ENCODE data around the gene RIPK4. TPM values are rescaled to one million over a fixed set of nuclear protein-coding genes. Genes with fewer than 3 reads are reported as not detected.
"Not testable (repeated sequence)": the region's sequence is repeated elsewhere in the genome, so short reads cannot be mapped to it uniquely, and the experiment has no call there.

RIPK4 gene
- total and polyA plus RNA-seq, 9 donors = 0.16 to 1.8 (median 0.31) TPM

DNA sequence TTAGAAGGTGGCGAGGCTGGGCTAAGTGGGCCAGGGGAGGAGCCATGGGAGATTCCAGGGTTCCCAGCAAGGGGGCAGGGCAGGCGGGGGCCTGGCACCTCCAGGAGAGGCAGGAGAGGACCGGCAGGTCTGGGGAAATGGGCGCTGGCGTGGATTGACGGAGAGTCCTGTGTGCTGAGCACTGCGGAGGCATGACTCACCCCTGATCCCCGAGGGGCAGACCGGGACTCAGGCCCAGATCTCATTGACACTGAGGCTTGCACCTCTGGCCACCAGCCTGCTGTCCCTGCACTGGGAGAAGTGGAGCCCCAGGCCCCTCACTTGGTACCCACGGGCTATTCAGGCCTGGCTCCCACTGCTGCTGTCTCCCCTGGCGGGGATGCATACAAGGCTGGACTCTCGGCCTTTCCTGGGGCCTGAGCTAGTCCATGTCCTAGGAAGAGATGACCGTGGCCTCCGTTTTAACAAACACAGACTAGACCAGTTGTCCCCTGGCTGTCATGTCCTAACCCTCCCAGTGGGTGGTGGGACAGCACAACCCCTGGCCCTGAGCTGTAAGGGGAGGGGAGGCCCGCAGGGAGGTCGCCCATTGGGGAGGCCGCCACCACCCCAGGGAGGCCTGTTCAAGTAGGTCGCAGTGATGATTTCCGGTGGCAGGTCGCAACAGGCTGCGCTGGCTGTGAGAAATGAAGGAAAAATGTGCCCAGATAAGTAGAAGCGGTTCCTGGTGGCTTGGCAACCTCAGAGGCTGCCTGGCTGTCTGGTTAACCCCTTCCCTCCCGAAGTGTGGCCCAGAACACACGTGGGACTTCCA lies 39.7 kb downstream of the RIPK4 start:
- Histone ChIP-seq H3K36me3 (ENCODE audit: control insufficient read depth, insufficient read depth, low read length) (no peaks in the 10 kb centered on the region), H3K4me1 (ENCODE audit: control insufficient read depth, insufficient read depth, low read length) (peaks cover 18% of the 10 kb centered on the region), H3K27me3 (ENCODE audit: control insufficient read depth, insufficient read depth, low read length) (peaks cover 35% of the 10 kb centered on the region), H3K27ac (ENCODE audit: low read length) (no peak overlapping the region), H3K9me3 (replicated peaks; ENCODE audit: control insufficient read depth, low read depth, low read length) (no peaks in the 10 kb centered on the region), H3K4me3 (ENCODE audit: low read length) (no peak overlapping the region)
- 43% methylated on average over 15 of the region's 24 CpGs for whole genome bisulfite sequencing (ENCODE audit: insufficient coverage)
- peak; percentile 73 for DNase-seq

- peaks cover 18% of the 10 kb centered on the region for H3K4me1 ChIP-seq (ENCODE audit: control insufficient read depth, insufficient read depth, low read length)
- H3K4me3 ChIP-seq (ENCODE audit: low read length) = no peak overlapping the region
- no peak overlapping the region for H3K27ac ChIP-seq (ENCODE audit: low read length)
- no peak for DNase-seq
- H3K36me3 ChIP-seq (ENCODE audit: control insufficient read depth, insufficient read depth, low read length) = no peaks in the 10 kb centered on the region
- peaks cover 35% of the 10 kb centered on the region for H3K27me3 ChIP-seq (ENCODE audit: control insufficient read depth, insufficient read depth, low read length)
- 70% methylated on average over 9 of the region's 9 CpGs for WGBS (ENCODE audit: insufficient coverage)
- H3K9me3 ChIP-seq (replicated peaks; ENCODE audit: control insufficient read depth, low read depth, low read length) = no peaks in the 10 kb centered on the region
Measured at GRCh38 chr21:41726630-41726969, 40.3 kb downstream of the RIPK4 start.

DNA sequence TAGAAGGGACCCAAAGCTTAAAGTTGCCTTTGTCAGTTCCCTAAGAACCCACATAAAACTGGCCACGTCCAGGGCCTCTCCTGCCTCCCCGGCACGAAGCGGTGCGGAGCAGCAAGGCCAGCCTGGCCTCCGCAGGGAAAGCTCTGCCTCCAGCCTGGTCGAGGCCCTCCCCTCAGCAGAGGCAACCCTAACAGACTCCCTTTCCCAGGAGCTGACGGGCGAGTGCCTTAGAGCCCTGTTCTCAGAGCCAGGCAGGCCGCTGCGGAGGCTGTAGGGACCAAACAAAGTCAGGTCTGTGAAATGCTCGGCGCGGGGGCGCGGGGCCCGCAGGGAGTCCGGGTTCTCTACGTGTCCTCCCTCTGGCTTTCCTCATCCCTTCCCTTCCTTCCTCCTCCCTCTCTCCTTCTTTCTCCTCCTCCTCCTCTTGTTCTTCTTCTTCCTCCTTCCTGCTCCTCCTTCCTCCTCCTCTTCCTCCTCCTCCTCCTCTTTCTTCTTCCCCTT lies 40.7 kb downstream of the RIPK4 start:
- Histone ChIP-seq H3K36me3 (ENCODE audit: control insufficient read depth, insufficient read depth, low read length) (no peaks in the 10 kb centered on the region), H3K4me3 (ENCODE audit: low read length) (no peak overlapping the region), H3K27ac (ENCODE audit: low read length) (no peak overlapping the region), H3K4me1 (ENCODE audit: control insufficient read depth, insufficient read depth, low read length) (peaks cover 18% of the 10 kb centered on the region), H3K27me3 (ENCODE audit: control insufficient read depth, insufficient read depth, low read length) (peaks cover 35% of the 10 kb centered on the region), H3K9me3 (replicated peaks; ENCODE audit: control insufficient read depth, low read depth, low read length) (no peaks in the 10 kb centered on the region)
- no peak for DNase-seq
- 18% methylated on average over 18 of the region's 19 CpGs for WGBS (ENCODE audit: insufficient coverage)

- 35% methylated on average over 29 of the region's 33 CpGs for WGBS (ENCODE audit: insufficient coverage)
- peaks cover 35% of the 10 kb centered on the region for H3K27me3 ChIP-seq (ENCODE audit: control insufficient read depth, insufficient read depth, low read length)
- H3K4me3 ChIP-seq (ENCODE audit: low read length) = no peak overlapping the region
- H3K9me3 ChIP-seq (replicated peaks; ENCODE audit: control insufficient read depth, low read depth, low read length) = no peaks in the 10 kb centered on the region
- DNase-seq = no peak
- no peak overlapping the region for H3K27ac ChIP-seq (ENCODE audit: low read length)
- peaks cover 18% of the 10 kb centered on the region for H3K4me1 ChIP-seq (ENCODE audit: control insufficient read depth, insufficient read depth, low read length)
- H3K36me3 ChIP-seq (ENCODE audit: control insufficient read depth, insufficient read depth, low read length) = no peaks in the 10 kb centered on the region
Measured at GRCh38 chr21:41725421-41726031, 41.3 kb downstream of the RIPK4 start.

- not testable (repeated sequence) for DNase-seq; H3K36me3 ChIP-seq (ENCODE audit: control insufficient read depth, insufficient read depth, low read length); H3K4me3 ChIP-seq (ENCODE audit: low read length); H3K27ac ChIP-seq (ENCODE audit: low read length); H3K9me3 ChIP-seq (replicated peaks; ENCODE audit: control insufficient read depth, low read depth, low read length)
- no CpG with 5 or more reads among the region's 9 CpGs for WGBS (ENCODE audit: insufficient coverage)
- Histone ChIP-seq H3K27me3 (ENCODE audit: control insufficient read depth, insufficient read depth, low read length) (peaks cover 36% of the 10 kb centered on the region), H3K4me1 (ENCODE audit: control insufficient read depth, insufficient read depth, low read length) (peaks cover 18% of the 10 kb centered on the region)
Measured at GRCh38 chr21:41723835-41724234, 43.0 kb downstream of the RIPK4 start.

DNA sequence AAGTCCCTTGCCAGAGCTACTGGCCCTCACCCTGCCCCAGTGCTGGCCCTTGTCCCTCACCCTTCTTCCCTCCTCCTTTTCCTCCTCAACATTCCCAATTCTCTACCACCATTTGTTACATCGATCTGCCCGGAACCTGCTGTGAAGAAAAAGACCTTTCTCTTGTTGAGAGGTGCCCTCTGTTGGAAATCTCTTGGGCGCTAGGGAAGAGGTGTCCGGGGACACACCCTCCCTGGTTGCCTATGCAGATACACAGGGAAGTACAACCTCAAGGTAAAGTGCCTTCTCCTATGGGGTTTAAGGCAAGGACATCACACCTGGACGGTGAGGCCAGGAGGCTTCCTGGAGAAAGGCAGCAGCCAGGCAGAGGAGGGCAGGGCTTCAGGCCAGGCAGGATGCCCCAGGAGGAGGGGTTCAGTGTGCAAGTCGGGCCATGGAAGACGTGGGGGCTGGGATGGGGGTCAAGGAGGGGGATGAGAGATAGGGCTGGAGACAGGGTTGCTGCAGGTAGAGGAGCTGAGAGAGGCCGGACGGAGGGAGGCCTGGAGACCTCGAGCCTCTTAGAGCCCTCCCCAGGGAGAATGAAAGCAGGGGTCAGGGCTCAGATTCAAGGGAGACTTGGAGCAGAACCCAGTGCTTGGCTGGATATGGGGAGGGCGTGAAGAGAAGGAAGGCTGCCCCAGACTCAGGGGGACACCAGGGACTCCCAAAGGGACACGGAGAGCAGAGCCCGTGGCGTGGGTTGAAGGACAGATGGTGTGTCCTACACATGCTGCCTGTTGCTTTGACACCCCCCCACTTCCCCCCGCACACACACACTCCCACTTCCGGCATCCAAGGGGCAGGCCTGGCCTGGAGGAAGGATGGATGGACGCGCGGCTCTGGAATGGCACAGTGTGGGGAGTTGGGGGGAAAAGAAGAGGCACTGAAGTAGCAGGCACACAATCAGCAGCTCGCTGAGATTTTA lies 44.5 kb downstream of the RIPK4 start:
- 81% methylated on average over 9 of the region's 20 CpGs for WGBS (ENCODE audit: insufficient coverage)
- no peak overlapping the region for H3K27ac ChIP-seq (ENCODE audit: low read length)
- DNase-seq = no peak
- no peaks in the 10 kb centered on the region for H3K36me3 ChIP-seq (ENCODE audit: control insufficient read depth, insufficient read depth, low read length)
- H3K27me3 ChIP-seq (ENCODE audit: control insufficient read depth, insufficient read depth, low read length) = peaks cover 28% of the 10 kb centered on the region
- no peak overlapping the region for H3K4me3 ChIP-seq (ENCODE audit: low read length)
- no peaks in the 10 kb centered on the region for H3K9me3 ChIP-seq (replicated peaks; ENCODE audit: control insufficient read depth, low read depth, low read length)
- H3K4me1 ChIP-seq (ENCODE audit: control insufficient read depth, insufficient read depth, low read length) = peaks cover 8% of the 10 kb centered on the region

GRCh38 chr21:41720250-41720649 lies 46.6 kb downstream of the RIPK4 start:
- no peak for DNase-seq
- no peak overlapping the region for H3K27ac ChIP-seq (ENCODE audit: low read length)
- H3K4me3 ChIP-seq (ENCODE audit: low read length) = no peak overlapping the region
- peaks cover 2% of the 10 kb centered on the region for H3K4me1 ChIP-seq (ENCODE audit: control insufficient read depth, insufficient read depth, low read length)
- H3K27me3 ChIP-seq (ENCODE audit: control insufficient read depth, insufficient read depth, low read length) = peaks cover 18% of the 10 kb centered on the region
- WGBS (ENCODE audit: insufficient coverage) = no CpG with 5 or more reads among the region's 2 CpGs
- no peaks in the 10 kb centered on the region for H3K36me3 ChIP-seq (ENCODE audit: control insufficient read depth, insufficient read depth, low read length)
- H3K9me3 ChIP-seq (replicated peaks; ENCODE audit: control insufficient read depth, low read depth, low read length) = no peaks in the 10 kb centered on the region

DNA sequence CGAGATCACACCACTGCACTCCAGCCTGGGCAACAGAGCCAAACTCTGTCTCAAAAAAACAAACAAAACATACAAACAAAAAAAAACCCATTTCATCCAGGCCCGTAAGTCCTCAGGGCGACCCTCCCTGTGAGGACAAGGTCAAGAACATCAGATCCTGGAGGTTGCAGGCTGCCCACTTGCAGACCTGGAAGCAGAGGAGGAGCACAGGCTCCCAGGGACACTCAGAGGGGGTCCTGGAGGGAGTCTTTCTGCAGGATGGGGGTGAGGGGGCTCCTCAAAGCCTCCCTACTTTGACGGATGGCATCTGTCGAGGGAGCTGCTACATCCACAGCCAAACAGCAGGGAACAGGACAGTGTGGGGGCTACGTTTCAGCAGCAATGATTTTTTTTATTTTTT lies 47.2 kb downstream of the RIPK4 start:
- H3K4me1 ChIP-seq (ENCODE audit: control insufficient read depth, insufficient read depth, low read length) = peaks cover 2% of the 10 kb centered on the region
- DNase-seq = no peak
- H3K9me3 ChIP-seq (replicated peaks; ENCODE audit: control insufficient read depth, low read depth, low read length) = no peaks in the 10 kb centered on the region
- 100% methylated on average over 1 of the region's 6 CpGs for WGBS (ENCODE audit: insufficient coverage)
- peaks cover 22% of the 10 kb centered on the region for H3K27me3 ChIP-seq (ENCODE audit: control insufficient read depth, insufficient read depth, low read length)
- H3K27ac ChIP-seq (ENCODE audit: low read length) = no peak overlapping the region
- H3K36me3 ChIP-seq (ENCODE audit: control insufficient read depth, insufficient read depth, low read length) = no peaks in the 10 kb centered on the region
- H3K4me3 ChIP-seq (ENCODE audit: low read length) = no peak overlapping the region

GRCh38 chr21:41717573-41718330 lies 49.1 kb downstream of the RIPK4 start:
- no peaks in the 10 kb centered on the region for H3K36me3 ChIP-seq (ENCODE audit: control insufficient read depth, insufficient read depth, low read length)
- H3K27me3 ChIP-seq (ENCODE audit: control insufficient read depth, insufficient read depth, low read length) = peaks cover 26% of the 10 kb centered on the region
- no peak overlapping the region for H3K4me3 ChIP-seq (ENCODE audit: low read length)
- no peak for DNase-seq
- WGBS (ENCODE audit: insufficient coverage) = 87% methylated on average over 12 of the region's 15 CpGs
- H3K27ac ChIP-seq (ENCODE audit: low read length) = no peak overlapping the region
- H3K9me3 ChIP-seq (replicated peaks; ENCODE audit: control insufficient read depth, low read depth, low read length) = no peaks in the 10 kb centered on the region
- H3K4me1 ChIP-seq (ENCODE audit: control insufficient read depth, insufficient read depth, low read length) = peaks cover 2% of the 10 kb centered on the region
